Hair follicle dermal papilla cell (primary cell): ENCODE results near the gene TMEM217. TPM values are rescaled to one million over a fixed set of nuclear protein-coding genes. Genes with fewer than 3 reads are reported as not detected.

ENCODE experiments used
- small RNA-seq: library from RNA; depleted of rRNA; stranded (forward); fragments of <200 nt; gene quantifications from one replicate; pipeline ENCODE3, GENCODE V24; 2012
- total RNA-seq: library from RNA; depleted of rRNA; stranded (reverse); fragments of >200 nt; gene quantifications from 2 replicates; pipeline ENCODE4 v1.2.3, GENCODE V29; 2012

TMEM217 gene
- total RNA-seq: 0.32 and 1.3 TPM in 2 replicates

GRCh38 chr6:37257634-37258404, at the start of gene TMEM217, which contains the start of gene TBC1D22B:
Gene TMEM217 (minus strand): TSS chr6:37258144. CDS start chr6:37219030, 39,114 bp downstream.
Gene TBC1D22B (plus strand): TSS chr6:37257772. CDS start chr6:37257918, 146 bp downstream.

DNA sequence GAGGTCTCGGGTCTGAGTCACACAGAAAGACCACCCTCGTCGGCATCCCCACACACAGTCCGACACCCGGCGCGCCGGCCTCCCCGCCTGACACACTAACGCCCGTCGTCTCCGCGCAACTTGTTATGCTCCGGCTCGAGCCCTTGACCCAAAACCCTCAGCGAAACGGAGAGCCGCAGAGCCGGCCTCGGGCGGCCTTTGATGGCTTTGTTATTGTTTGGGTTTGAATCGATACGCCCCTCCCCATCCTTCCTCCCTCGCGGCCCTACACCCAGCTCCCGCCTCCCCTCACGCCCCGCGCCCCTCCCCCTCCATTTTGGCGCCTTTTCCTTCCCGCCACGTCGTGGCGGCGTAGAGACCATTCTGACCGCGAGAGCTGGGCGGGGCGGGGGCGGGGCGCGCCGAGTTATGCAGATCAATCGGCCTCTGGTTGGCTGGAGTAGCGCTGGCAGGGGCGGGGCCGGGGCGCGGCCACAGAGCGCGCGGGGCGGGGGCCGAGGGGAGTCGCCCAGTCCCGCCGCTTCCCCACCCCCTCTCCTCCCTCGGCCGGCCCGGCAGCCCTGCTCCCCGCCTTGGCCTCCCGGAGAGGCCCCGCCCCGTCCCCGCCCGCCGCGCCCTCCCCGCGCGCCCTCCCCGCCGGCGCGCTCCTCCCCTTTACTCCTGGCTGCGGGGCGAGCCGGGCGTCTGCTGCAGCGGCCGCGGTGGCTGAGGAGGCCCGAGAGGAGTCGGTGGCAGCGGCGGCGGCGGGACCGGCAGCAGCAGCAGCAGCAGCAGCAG, 88.3 kb downstream of the TMEM217 start, which contains the start of gene PIM1:
TSS of gene PIM1 (plus strand) at position 657 of the 777 bp plus-strand sequence. CDS start 424 bp downstream, outside the sequence.

Small RNA genes lying within 50 kb of the gene (small RNA-seq; reads per million reads assigned to genes)
- not detected for gene AL096712.1

Other genes with a start within 250 kb of the TMEM217 start
- gene PIM1, start 88.0 kb downstream of the TMEM217 start, total RNA-seq: 58.8 and 84.5 TPM in 2 replicates
- gene TBC1D22B, start 372 bp downstream of the TMEM217 start, total RNA-seq: 7.8 and 8.3 TPM in 2 replicates
- 11.9 and 13.8 TPM in 2 replicates for gene RNF8, start 95.8 kb upstream of the TMEM217 start, total RNA-seq
- gene CMTR1, start 175.1 kb upstream of the TMEM217 start, total RNA-seq: 36.7 and 41.1 TPM in 2 replicates
- 10.6 and 17.4 TPM in 2 replicates for gene CCDC167, start 241.7 kb upstream of the TMEM217 start, total RNA-seq